CD8-positive, alpha-beta memory T cell (primary cell): ENCODE results near the gene PRKCSH. TPM values are rescaled to one million over a fixed set of nuclear protein-coding genes. Genes with fewer than 3 reads are reported as not detected.
"Not testable (repeated sequence)": the region's sequence is repeated elsewhere in the genome, so short reads cannot be mapped to it uniquely, and the experiment has no call there.

Source experiments
- CTCF ChIA-PET: fragments of 350-600 bp; sonication (Branson Sonifier 250); formaldehyde crosslinking; loops from one replicate; lab custom pipeline; 2021; ENCODE audit warnings: antibody characterized with exemption; lab: Charles Lee
- POLR2A ChIA-PET: fragments of 350-600 bp; sonication (Branson Sonifier 250); formaldehyde crosslinking; loops from one replicate; lab custom pipeline; 2021; ENCODE audit warnings: antibody characterized with exemption; lab: Charles Lee
- DNase-seq, 5 donors: peaks; one replicate each; pipeline versions ENCODE4 v3.0.0 to v3.0.0-alpha.2; 2020 to 2022; ENCODE audit warnings: mixed read lengths in 1 of 5
- H3K27ac ChIP-seq: one replicate; pipeline ENCODE4 v1.7.0; 2013; ENCODE audit warnings: low read depth, mild to moderate bottlenecking, low read length, moderate library complexity
- H3K27me3 ChIP-seq: 2 replicates; pipeline ENCODE4 v1.7.0; 2013; ENCODE audit warnings: low read length, mild to moderate bottlenecking; ENCODE audit not compliant: insufficient read depth, poor library complexity, severe bottlenecking
- H3K36me3 ChIP-seq: 2 replicates; pipeline ENCODE4 v1.7.0; 2013; ENCODE audit warnings: mild to moderate bottlenecking, low read length, moderate library complexity; ENCODE audit not compliant: insufficient read depth
- H3K4me1 ChIP-seq: 2 replicates; pipeline ENCODE4 v1.7.0; 2013; ENCODE audit warnings: mild to moderate bottlenecking, low read length, moderate library complexity; ENCODE audit not compliant: insufficient read depth
- H3K4me3 ChIP-seq: 2 replicates; pipeline ENCODE4 v1.7.0; 2013; ENCODE audit warnings: mild to moderate bottlenecking, low read length
- H3K9me3 ChIP-seq: 2 replicates; pipeline ENCODE4 v1.7.0; 2013; ENCODE audit warnings: mild to moderate bottlenecking, low read length
- H3K27ac Mint-ChIP-seq, 8 donors: one replicate each; pipeline ENCODE4 v1.8.0; 2020 to 2021; ENCODE audit warnings: mixed read lengths in 8 of 8, mild to moderate bottlenecking in 6 of 8, inconsistent platforms in 3 of 8, moderate library complexity in 3 of 8
- H3K27me3 Mint-ChIP-seq, 2 donors: one replicate each; pipeline ENCODE4 v1.8.0; 2020 to 2021; ENCODE audit warnings: mixed read lengths in 2 of 2, mild to moderate bottlenecking in 1 of 2, moderate library complexity in 1 of 2
- H3K36me3 Mint-ChIP-seq, 3 donors: one replicate each; pipeline ENCODE4 v1.8.0; 2020 to 2021; ENCODE audit warnings: mixed read lengths in 3 of 3, inconsistent platforms in 1 of 3, mild to moderate bottlenecking in 1 of 3
- H3K4me1 Mint-ChIP-seq, 3 donors: one replicate each; pipeline ENCODE4 v1.8.0; 2020 to 2021; ENCODE audit warnings: mixed read lengths in 3 of 3, inconsistent platforms in 1 of 3, mild to moderate bottlenecking in 1 of 3
- H3K4me3 Mint-ChIP-seq, 7 donors: one replicate each; pipeline ENCODE4 v1.8.0; 2020 to 2021; ENCODE audit warnings: mixed read lengths in 7 of 7, mild to moderate bottlenecking in 6 of 7, moderate library complexity in 4 of 7, inconsistent platforms in 2 of 7
- H3K9me3 Mint-ChIP-seq, 5 donors: one replicate each; pipeline ENCODE4 v1.8.0; 2020 to 2022; ENCODE audit warnings: mixed read lengths in 5 of 5, mild to moderate bottlenecking in 3 of 5, moderate library complexity in 2 of 5, inconsistent platforms in 1 of 5
- polyA plus RNA-seq: library from polyadenylated mRNA; unstranded; fragments of 300-500 nt; fragmentation: Illumina TruSeq; gene quantifications from one replicate; pipeline ENCODE4 v1.2.3, GENCODE V29; 2021
- total RNA-seq, 2 experiments: library from RNA; stranded (reverse); gene quantifications; one replicate each; pipeline ENCODE4 v1.2.3, GENCODE V29; 2021

The PRKCSH gene
- total and polyA plus RNA-seq, 3 experiments from 2014 or later = 60.7 to 272 (median 262) TPM

GRCh38 chr19:11463391-11463790, 28.0 kb downstream of the PRKCSH start:
- ChIA-PET POLR2A (no interaction called here), CTCF (no interaction called here)

GRCh38 chr19:11464333-11465265, 29.2 kb downstream of the PRKCSH start:
- no peak overlapping the region for H3K4me3 Mint-ChIP-seq
- DNase-seq = no peak
- POLR2A ChIA-PET = no interaction called here
- Histone ChIP-seq H3K27me3 (no peaks in the 10 kb centered on the region), H3K9me3 (no peaks in the 10 kb centered on the region), H3K4me3 (no peak overlapping the region), H3K27ac (no peak overlapping the region), H3K4me1 (no peaks in the 10 kb centered on the region), H3K36me3 (no peaks in the 10 kb centered on the region)
- no peaks in the 10 kb centered on the region for H3K9me3 Mint-ChIP-seq
- CTCF ChIA-PET = no interaction called here
- H3K4me1 Mint-ChIP-seq = peaks cover 0 to 3% (median 0%) of the 10 kb centered on the region in 3 donors
- H3K27me3 Mint-ChIP-seq = peaks cover 6 to 19% of the 10 kb centered on the region in 2 donors
- H3K36me3 Mint-ChIP-seq = no peaks in the 10 kb centered on the region
- H3K27ac Mint-ChIP-seq = no peak overlapping the region

More at GRCh38 chr19:11463391-11463790, 28.0 kb downstream of the PRKCSH start:
- H3K27ac ChIP-seq = no peak overlapping the region
- Mint-ChIP-seq H3K9me3 (no peaks in the 10 kb centered on the region), H3K27ac (peak overlapping the region in 3 of 8 donors; percentile 21 to 43 (median 33)), H3K27me3 (peaks cover 4 to 16% of the 10 kb centered on the region in 2 donors), H3K4me3 (no peak overlapping the region), H3K36me3 (no peaks in the 10 kb centered on the region), H3K4me1 (peaks cover 0 to 3% (median 0%) of the 10 kb centered on the region in 3 donors)
- no peaks in the 10 kb centered on the region for H3K9me3 ChIP-seq
- H3K27me3 ChIP-seq = no peaks in the 10 kb centered on the region
- no peaks in the 10 kb centered on the region for H3K4me1 ChIP-seq
- H3K36me3 ChIP-seq = no peaks in the 10 kb centered on the region
- no peak overlapping the region for H3K4me3 ChIP-seq
- no peak for DNase-seq

GRCh38 chr19:11465600-11465999, 30.2 kb downstream of the PRKCSH start:
- Histone ChIP-seq H3K36me3 (no peaks in the 10 kb centered on the region), H3K27me3 (no peaks in the 10 kb centered on the region), H3K27ac (no peak overlapping the region), H3K4me1 (no peaks in the 10 kb centered on the region), H3K4me3 (no peak overlapping the region), H3K9me3 (no peaks in the 10 kb centered on the region)
- Mint-ChIP-seq H3K36me3 (no peaks in the 10 kb centered on the region), H3K27me3 (peaks cover 4 to 9% of the 10 kb centered on the region in 2 donors), H3K27ac (no peak overlapping the region), H3K4me1 (peaks cover 0 to 3% (median 0%) of the 10 kb centered on the region in 3 donors), H3K9me3 (no peaks in the 10 kb centered on the region), H3K4me3 (no peak overlapping the region)
- ChIA-PET CTCF (no interaction called here), POLR2A (no interaction called here)
- DNase-seq = no peak

GRCh38 chr19:11468266-11468845, 32.9 kb downstream of the PRKCSH start:
- H3K27me3 ChIP-seq, DNase-seq, H3K36me3 ChIP-seq, H3K27ac ChIP-seq, H3K9me3 ChIP-seq, POLR2A ChIA-PET, H3K4me3 ChIP-seq, H3K27ac Mint-ChIP-seq, H3K4me1 Mint-ChIP-seq, H3K4me3 Mint-ChIP-seq, CTCF ChIA-PET, H3K4me1 ChIP-seq, H3K9me3 Mint-ChIP-seq, H3K36me3 Mint-ChIP-seq: not testable (repeated sequence)
- H3K27me3 Mint-ChIP-seq = peaks cover 9 to 11% of the 10 kb centered on the region in 2 donors

GRCh38 chr19:11473725-11474124, 38.3 kb downstream of the PRKCSH start:
- Histone ChIP-seq H3K36me3 (no peaks in the 10 kb centered on the region), H3K4me3 (no peak overlapping the region), H3K27me3 (no peaks in the 10 kb centered on the region), H3K27ac (no peak overlapping the region), H3K4me1 (no peaks in the 10 kb centered on the region), H3K9me3 (no peaks in the 10 kb centered on the region)
- Mint-ChIP-seq H3K4me3 (no peak overlapping the region), H3K9me3 (peaks cover 0 to 1% (median 0%) of the 10 kb centered on the region in 5 donors), H3K36me3 (no peaks in the 10 kb centered on the region), H3K27ac (no peak overlapping the region), H3K27me3 (peaks cover 10 to 17% of the 10 kb centered on the region in 2 donors), H3K4me1 (no peaks in the 10 kb centered on the region)
- CTCF ChIA-PET = interaction anchor here (1.7 kb wide), 1 partner anchor 9 kb away, joined by 6 read pairs; no protein-coding TSS in a partner anchor
- POLR2A ChIA-PET = no interaction called here
- no peak for DNase-seq

- H3K4me1 Mint-ChIP-seq, H3K36me3 Mint-ChIP-seq, H3K36me3 ChIP-seq, H3K4me1 ChIP-seq, DNase-seq, POLR2A ChIA-PET, H3K9me3 ChIP-seq, H3K27ac ChIP-seq, H3K4me3 ChIP-seq, H3K27me3 ChIP-seq, CTCF ChIA-PET, H3K9me3 Mint-ChIP-seq, H3K4me3 Mint-ChIP-seq: not testable (repeated sequence)
- H3K27me3 Mint-ChIP-seq = peaks cover 12 to 20% of the 10 kb centered on the region in 2 donors
- H3K27ac Mint-ChIP-seq = peak overlapping the region in 2 of 8 donors; percentile 29 to 32
These were observed 39.9 kb downstream of the PRKCSH start for GRCh38 chr19:11475343-11475742.

- Histone ChIP-seq H3K36me3 (no peaks in the 10 kb centered on the region), H3K9me3 (no peaks in the 10 kb centered on the region), H3K4me1 (no peaks in the 10 kb centered on the region), H3K4me3 (no peak overlapping the region), H3K27me3 (no peaks in the 10 kb centered on the region), H3K27ac (no peak overlapping the region)
- Mint-ChIP-seq H3K9me3 (peaks cover 0 to 1% (median 0%) of the 10 kb centered on the region in 5 donors), H3K27ac (no peak overlapping the region), H3K4me3 (no peak overlapping the region), H3K36me3 (no peaks in the 10 kb centered on the region), H3K4me1 (peaks cover 0 to 5% (median 4%) of the 10 kb centered on the region in 3 donors), H3K27me3 (peaks cover 12 to 20% of the 10 kb centered on the region in 2 donors)
- ChIA-PET POLR2A (no interaction called here), CTCF (no interaction called here)
- no peak for DNase-seq
These were observed 40.4 kb downstream of the PRKCSH start for GRCh38 chr19:11475861-11476260.
